Stimulated activated CD4-positive, alpha-beta T cell treated with anti-CD3 and anti-CD28 coated beads, Interleukin-1b, Interleukin-23, amount 100 ng/mL, for 1 hour (primary cell): ENCODE measurements around the gene CLIP2.

Experiments used
- DNase-seq, 2 donors: peaks; one replicate each; pipeline ENCODE4 v3.0.0-alpha.2; 2020; ENCODE audit warnings: low read depth in 2 of 2

The CLIP2 gene

GRCh38 chr7:74271742-74272141 lies 17.5 kb upstream of the CLIP2 start:
- DNase-seq, result no peak

GRCh38 chr7:74272305-74273038 lies 16.7 kb upstream of the CLIP2 start:
- no peak for DNase-seq

- DNase-seq, result no peak
These were observed 13.8 kb upstream of the CLIP2 start for GRCh38 chr7:74275401-74275881.

- DNase-seq, result no peak
These were observed 11.6 kb upstream of the CLIP2 start for GRCh38 chr7:74277636-74278035.

- no peak for DNase-seq
These were observed 8.2 kb upstream of the CLIP2 start for GRCh38 chr7:74280985-74281384.

- DNase-seq, result no peak
These were observed 6.3 kb upstream of the CLIP2 start for GRCh38 chr7:74282748-74283459.

GRCh38 chr7:74283858-74284447 lies 5.3 kb upstream of the CLIP2 start:
- no peak for DNase-seq

- no peak for DNase-seq
These were observed 4.4 kb upstream of the CLIP2 start for GRCh38 chr7:74284781-74285259.

GRCh38 chr7:74286131-74286530 lies 3.1 kb upstream of the CLIP2 start:
- no peak for DNase-seq

- no peak for DNase-seq
These were observed 1.7 kb upstream of the CLIP2 start for GRCh38 chr7:74287303-74288033.

- no peak for DNase-seq
These were observed 949 bp upstream of the CLIP2 start for GRCh38 chr7:74288034-74288881.

GRCh38 chr7:74289659-74290552 lies 699 bp downstream of the CLIP2 start:
- DNase-seq, result no peak

GRCh38 chr7:74290553-74290950 lies 1.3 kb downstream of the CLIP2 start:
- DNase-seq, result no peak

- DNase-seq, result no peak
These were observed 1.8 kb downstream of the CLIP2 start for GRCh38 chr7:74290981-74291441.

GRCh38 chr7:74291535-74291934 lies 2.3 kb downstream of the CLIP2 start:
- no peak for DNase-seq

- DNase-seq, result no peak
These were observed 3.8 kb downstream of the CLIP2 start for GRCh38 chr7:74292757-74293576.

- no peak for DNase-seq
These were observed 4.3 kb downstream of the CLIP2 start for GRCh38 chr7:74293577-74293908.

- no peak for DNase-seq
These were observed 5.2 kb downstream of the CLIP2 start for GRCh38 chr7:74294191-74294998.
